ENCODE results near the gene PRKCA. TPM values are rescaled to one million over a fixed set of nuclear protein-coding genes. Genes with fewer than 3 reads are reported as not detected.

Gene PRKCA
- total and polyA plus RNA-seq, 10 of the 15 experiments (the other 5 are each of a cell fraction or from before 2014, with no cell fraction given) = 0.11 to 14.6 (median 0.72) TPM

DNA sequence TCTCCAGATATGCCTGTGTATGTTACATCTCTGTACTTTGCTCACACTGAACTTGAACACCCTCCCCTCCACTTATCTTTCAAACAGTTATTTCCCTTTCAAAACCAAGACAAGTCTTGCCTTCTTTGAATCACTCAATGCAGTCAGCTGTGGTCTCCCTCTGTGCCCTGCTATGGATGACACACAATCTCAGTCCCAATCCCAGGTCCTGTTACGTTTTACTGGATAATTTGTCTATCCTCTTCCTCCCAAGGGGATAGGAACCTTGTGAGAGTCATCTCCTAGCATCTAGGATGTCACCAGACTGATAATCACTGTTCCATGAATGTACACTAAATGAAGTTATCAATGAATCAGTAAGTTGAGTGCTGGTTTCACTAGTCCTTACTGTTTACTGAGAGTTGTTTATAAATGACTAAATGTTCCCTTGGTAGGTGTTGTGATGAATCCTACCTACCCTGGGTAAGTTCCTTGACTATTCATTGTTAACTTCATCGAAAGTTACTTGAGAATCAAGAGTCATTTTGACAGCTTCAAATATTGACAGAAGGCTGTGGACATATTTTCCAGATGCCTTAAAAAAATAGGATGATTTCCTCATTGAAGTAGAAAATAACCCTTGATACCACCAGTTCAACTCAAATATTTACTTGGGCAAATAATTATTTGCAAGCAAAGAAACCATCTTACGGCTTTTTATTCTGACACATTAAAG is 244.9 kb downstream of the PRKCA start:
- Histone ChIP-seq H3K9ac (ENCODE audit: control insufficient read depth, insufficient read depth, low read length) (no peak overlapping the region), H3K4me3 (no peak overlapping the region), H3K27me3 (replicated peaks in 1 of 2; ENCODE audit: control insufficient read depth in 2 of 2, insufficient read depth in 2 of 2, low read length in 1 of 2) (no peaks in the 10 kb centered on the region), H3K9me3 (replicated peaks; ENCODE audit: control insufficient read depth, insufficient read depth, low read length) (peaks cover 2% of the 10 kb centered on the region; the same call in 2 of the 3 replicates), H2AFZ (ENCODE audit: control insufficient read depth, low read depth, low read length) (no peak overlapping the region), H3K36me3 (ENCODE audit: control insufficient read depth in 2 of 2, insufficient read depth in 2 of 2, low read length in 1 of 2) (no peaks in the 10 kb centered on the region), H3K4me2 (ENCODE audit: control insufficient read depth, insufficient read depth) (no peak overlapping the region), H4K20me1 (ENCODE audit: control insufficient read depth, insufficient read depth) (no peaks in the 10 kb centered on the region), H3K27ac (ENCODE audit: control insufficient read depth, insufficient read depth) (no peak overlapping the region), H3K79me2 (ENCODE audit: control insufficient read depth, insufficient read depth, low read length) (no peaks in the 10 kb centered on the region), H3K4me1 (ENCODE audit: control insufficient read depth, insufficient read depth, low read length) (peaks cover 3% of the 10 kb centered on the region; the same call in 1 of the 2 replicates)
- no peak for DNase-seq (ENCODE audit: low read depth, low spot score)
- RAD21 ChIA-PET (ENCODE audit: unreplicated experiment) = interaction anchor here (1.3 kb wide), 1 partner anchor 19 kb away, joined by 3 read pairs; no protein-coding TSS in a partner anchor
- BruUV-seq (replicated peaks) = no TSS peak
- intact Hi-C loops (cut with micrococcal nuclease; ENCODE audit: unreplicated experiment) = no loop called here
- SMC1A ChIA-PET (ENCODE audit: uncharacterized antibody, unreplicated experiment) = interaction anchor here (0.9 to 1.5 kb wide), 4 partner anchors 9 to 26 kb away, joined by 3 to 7 read pairs (median 3); no protein-coding TSS in a partner anchor
- CTCF ChIA-PET = interaction anchor here (0.9 to 1.7 kb wide), 2 partner anchors 19 to 243 kb away, joined by 3 to 9 read pairs; no protein-coding TSS in a partner anchor
- FAIRE-seq = peak; percentile 54
- POLR2A ChIA-PET = no interaction called here
- in situ Hi-C loops (cut with MboI) = no loop called here
- peak; percentile 43 for ATAC-seq
- no peak for TF ChIP-seq ZNF622 (IDR thresholded peaks at IDR 0.05)
- no peak for TF ChIP-seq SMAD1 (IDR thresholded peaks at IDR 0.05; ENCODE audit: low read depth, partially characterized antibody)
- TF ChIP-seq E2F4 (IDR thresholded peaks at IDR 0.05; ENCODE audit: low read depth, low read length) = no peak
- TF ChIP-seq SPI1 (IDR thresholded peaks at IDR 0.05; ENCODE audit: borderline replicate concordance, insufficient read depth, low read depth, low read length) = no peak
- no peak for TF ChIP-seq RUNX3 (IDR thresholded peaks at IDR 0.05; ENCODE audit: low read length)
- TF ChIP-seq, protein P1, sequence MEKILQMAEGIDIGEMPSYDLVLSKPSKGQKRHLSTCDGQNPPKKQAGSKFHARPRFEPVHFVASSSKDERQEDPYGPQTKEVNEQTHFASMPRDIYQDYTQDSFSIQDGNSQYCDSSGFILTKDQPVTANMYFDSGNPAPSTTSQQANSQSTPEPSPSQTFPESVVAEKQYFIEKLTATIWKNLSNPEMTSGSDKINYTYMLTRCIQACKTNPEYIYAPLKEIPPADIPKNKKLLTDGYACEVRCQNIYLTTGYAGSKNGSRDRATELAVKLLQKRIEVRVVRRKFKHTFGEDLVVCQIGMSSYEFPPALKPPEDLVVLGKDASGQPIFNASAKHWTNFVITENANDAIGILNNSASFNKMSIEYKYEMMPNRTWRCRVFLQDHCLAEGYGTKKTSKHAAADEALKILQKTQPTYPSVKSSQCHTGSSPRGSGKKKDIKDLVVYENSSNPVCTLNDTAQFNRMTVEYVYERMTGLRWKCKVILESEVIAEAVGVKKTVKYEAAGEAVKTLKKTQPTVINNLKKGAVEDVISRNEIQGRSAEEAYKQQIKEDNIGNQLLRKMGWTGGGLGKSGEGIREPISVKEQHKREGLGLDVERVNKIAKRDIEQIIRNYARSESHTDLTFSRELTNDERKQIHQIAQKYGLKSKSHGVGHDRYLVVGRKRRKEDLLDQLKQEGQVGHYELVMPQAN (conservative IDR thresholded peaks at IDR 0.05) = no peak
- TF ChIP-seq, protein P2, sequence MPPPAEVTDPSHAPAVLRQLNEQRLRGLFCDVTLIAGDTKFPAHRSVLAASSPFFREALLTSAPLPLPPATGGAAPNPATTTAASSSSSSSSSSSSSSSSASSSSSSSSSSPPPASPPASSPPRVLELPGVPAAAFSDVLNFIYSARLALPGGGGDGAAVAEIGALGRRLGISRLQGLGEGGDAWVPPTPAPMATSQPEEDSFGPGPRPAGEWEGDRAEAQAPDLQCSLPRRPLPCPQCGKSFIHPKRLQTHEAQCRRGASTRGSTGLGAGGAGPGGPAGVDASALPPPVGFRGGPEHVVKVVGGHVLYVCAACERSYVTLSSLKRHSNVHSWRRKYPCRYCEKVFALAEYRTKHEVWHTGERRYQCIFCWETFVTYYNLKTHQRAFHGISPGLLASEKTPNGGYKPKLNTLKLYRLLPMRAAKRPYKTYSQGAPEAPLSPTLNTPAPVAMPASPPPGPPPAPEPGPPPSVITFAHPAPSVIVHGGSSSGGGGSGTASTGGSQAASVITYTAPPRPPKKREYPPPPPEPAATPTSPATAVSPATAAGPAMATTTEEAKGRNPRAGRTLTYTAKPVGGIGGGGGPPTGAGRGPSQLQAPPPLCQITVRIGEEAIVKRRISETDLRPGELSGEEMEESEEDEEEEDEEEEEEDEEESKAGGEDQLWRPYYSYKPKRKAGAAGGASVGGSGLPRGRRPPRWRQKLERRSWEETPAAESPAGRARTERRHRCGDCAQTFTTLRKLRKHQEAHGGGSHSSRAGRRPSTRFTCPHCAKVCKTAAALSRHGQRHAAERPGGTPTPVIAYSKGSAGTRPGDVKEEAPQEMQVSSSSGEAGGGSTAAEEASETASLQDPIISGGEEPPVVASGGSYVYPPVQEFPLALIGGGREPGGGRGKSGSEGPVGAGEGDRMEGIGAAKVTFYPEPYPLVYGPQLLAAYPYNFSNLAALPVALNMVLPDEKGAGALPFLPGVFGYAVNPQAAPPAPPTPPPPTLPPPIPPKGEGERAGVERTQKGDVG (CRISPR knock-in tag; IDR thresholded peaks at IDR 0.05) = no peak
- 43% methylated on average over 3 of the region's 3 CpGs for WGBS (ENCODE audit: insufficient coverage, insufficient replicate concordance, low lambda C conversion rate, missing lambda C conversion rate)

Measured in GM12878 (cell line).